Measurements from ENCODE around the gene OR13D1. TPM values are rescaled to one million over a fixed set of nuclear protein-coding genes. Genes with fewer than 3 reads are reported as not detected.
A peak's percentile ranks its signal among the peaks of the same experiment; 100 is the strongest.
"Not testable (repeated sequence)": the region's sequence is repeated elsewhere in the genome, so short reads cannot be mapped to it uniquely, and the experiment has no call there.

The OR13D1 gene
- polyA plus RNA-seq = not detected
- long read RNA-seq, donor 1 = 0 reads
- long read RNA-seq, donor 2 = 0 reads
- long read RNA-seq, donor 3 = 0 reads
- long read RNA-seq, donor 4 = 0 reads
- long read RNA-seq, donor 5 = 0 reads
- long read RNA-seq, donor 6 = 0 reads
- long read RNA-seq, donor 7 = 0 reads
- long read RNA-seq, donor 8 = 0 reads
- long read RNA-seq, donor 9 = 0 reads
- long read RNA-seq, donor 10 = 0 reads

DNA sequence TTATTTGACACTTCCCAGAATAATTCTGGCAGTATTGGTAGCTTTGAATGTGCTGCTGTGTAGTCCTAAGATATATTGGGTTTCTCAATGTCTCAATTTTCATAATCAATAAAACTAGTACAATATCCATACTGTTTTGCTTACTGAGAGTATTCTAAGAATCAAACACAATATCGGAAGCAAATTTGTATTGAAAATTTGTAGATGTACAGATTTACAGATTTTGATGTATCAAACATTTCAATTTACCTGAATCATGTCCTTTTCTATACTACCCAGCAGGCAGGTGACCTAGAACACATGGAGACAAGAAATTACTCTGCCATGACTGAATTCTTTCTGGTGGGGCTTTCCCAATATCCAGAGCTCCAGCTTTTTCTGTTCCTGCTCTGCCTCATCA is at the start of gene OR13D1:
Gene OR13D1 (plus strand): TSS at position 301 of the 400 bp plus-strand sequence. CDS start 0 bp downstream, at position 301.
- Histone ChIP-seq H3K36me3 (ENCODE audit: control insufficient read depth in 3 of 3, insufficient read depth in 2 of 3, low read depth in 1 of 3, low read length in 3 of 3) (no peaks in the 10 kb centered on the region), H3K4me1 (ENCODE audit: control insufficient read depth in 3 of 3, insufficient read depth in 2 of 3, low read depth in 1 of 3, low read length in 2 of 3) (no peaks in the 10 kb centered on the region), H3K4me3 (ENCODE audit: low read depth in 1 of 3, low read length in 3 of 3) (no peak within 1 kb of the TSS), H3K27ac (ENCODE audit: low read depth in 1 of 3, low read length in 2 of 3) (no peak within 1 kb of the TSS), H3K27me3 (ENCODE audit: control insufficient read depth in 3 of 3, insufficient read depth in 3 of 3, low read length in 3 of 3) (no peaks in the 10 kb centered on the region), H3K9me3 (ENCODE audit: control insufficient read depth in 2 of 2, insufficient read depth in 1 of 2, low read depth in 1 of 2, low read length in 1 of 2) (no peaks in the 10 kb centered on the region)
- no peak for DNase-seq
- WGBS, 3 donors = 87 to 100% (median 91%) methylated on average over 1 of the region's 1 CpG
- FAIRE-seq = no peak

- Histone ChIP-seq H3K27me3 (ENCODE audit: control insufficient read depth in 3 of 3, insufficient read depth in 3 of 3, low read length in 3 of 3) (no peaks in the 10 kb centered on the region), H3K4me3 (ENCODE audit: low read depth in 1 of 3, low read length in 3 of 3) (no peak overlapping the region), H3K27ac (ENCODE audit: low read depth in 1 of 3, low read length in 2 of 3) (no peak overlapping the region), H3K36me3 (ENCODE audit: control insufficient read depth in 3 of 3, insufficient read depth in 2 of 3, low read depth in 1 of 3, low read length in 3 of 3) (no peaks in the 10 kb centered on the region), H3K4me1 (ENCODE audit: control insufficient read depth in 3 of 3, insufficient read depth in 2 of 3, low read depth in 1 of 3, low read length in 2 of 3) (no peaks in the 10 kb centered on the region), H3K9me3 (ENCODE audit: control insufficient read depth in 2 of 2, insufficient read depth in 1 of 2, low read depth in 1 of 2, low read length in 1 of 2) (peaks cover 0 to 2% of the 10 kb centered on the region in 2 donors)
- DNase-seq (no peak), FAIRE-seq (no peak)
- 47 to 71% (median 51%) methylated on average over 2 of the region's 2 CpGs for WGBS, 3 donors
Measured at GRCh38 chr9:104658496-104659195, 35.7 kb upstream of the OR13D1 start.

GRCh38 chr9:104675611-104676010 is 18.7 kb upstream of the OR13D1 start:
- 63 to 68% (median 64%) methylated on average over 2 of the region's 2 CpGs for WGBS, 3 donors
- Histone ChIP-seq H3K36me3 (ENCODE audit: control insufficient read depth in 3 of 3, insufficient read depth in 2 of 3, low read depth in 1 of 3, low read length in 3 of 3) (no peaks in the 10 kb centered on the region), H3K27me3 (ENCODE audit: control insufficient read depth in 3 of 3, insufficient read depth in 3 of 3, low read length in 3 of 3) (no peaks in the 10 kb centered on the region), H3K4me1 (ENCODE audit: control insufficient read depth in 3 of 3, insufficient read depth in 2 of 3, low read depth in 1 of 3, low read length in 2 of 3) (no peaks in the 10 kb centered on the region), H3K9me3 (ENCODE audit: control insufficient read depth in 2 of 2, insufficient read depth in 1 of 2, low read depth in 1 of 2, low read length in 1 of 2) (no peaks in the 10 kb centered on the region), H3K27ac (ENCODE audit: low read depth in 1 of 3, low read length in 2 of 3) (no peak overlapping the region), H3K4me3 (ENCODE audit: low read depth in 1 of 3, low read length in 3 of 3) (no peak overlapping the region)
- FAIRE-seq = no peak
- DNase-seq = no peak

- H3K36me3 ChIP-seq (ENCODE audit: control insufficient read depth in 3 of 3, insufficient read depth in 2 of 3, low read depth in 1 of 3, low read length in 3 of 3) = no peaks in the 10 kb centered on the region
- no peaks in the 10 kb centered on the region for H3K9me3 ChIP-seq (ENCODE audit: control insufficient read depth in 2 of 2, insufficient read depth in 1 of 2, low read depth in 1 of 2, low read length in 1 of 2)
- no peak overlapping the region for H3K27ac ChIP-seq (ENCODE audit: low read depth in 1 of 3, low read length in 2 of 3)
- H3K27me3 ChIP-seq (ENCODE audit: control insufficient read depth in 3 of 3, insufficient read depth in 3 of 3, low read length in 3 of 3) = no peaks in the 10 kb centered on the region
- H3K4me1 ChIP-seq (ENCODE audit: control insufficient read depth in 3 of 3, insufficient read depth in 2 of 3, low read depth in 1 of 3, low read length in 2 of 3) = no peaks in the 10 kb centered on the region
- H3K4me3 ChIP-seq (ENCODE audit: low read depth in 1 of 3, low read length in 3 of 3) = no peak overlapping the region
- WGBS, 3 donors = 6 to 13% (median 7%) methylated on average over 3 of the region's 3 CpGs
- DNase-seq = peak; percentile 29 to 35
- no peak for FAIRE-seq
Measured at GRCh38 chr9:104682642-104683041, 11.7 kb upstream of the OR13D1 start.

- Histone ChIP-seq H3K4me1 (ENCODE audit: control insufficient read depth in 3 of 3, insufficient read depth in 2 of 3, low read depth in 1 of 3, low read length in 2 of 3) (no peaks in the 10 kb centered on the region), H3K9me3 (ENCODE audit: control insufficient read depth in 2 of 2, insufficient read depth in 1 of 2, low read depth in 1 of 2, low read length in 1 of 2) (no peaks in the 10 kb centered on the region), H3K4me3 (ENCODE audit: low read depth in 1 of 3, low read length in 3 of 3) (no peak overlapping the region), H3K36me3 (ENCODE audit: control insufficient read depth in 3 of 3, insufficient read depth in 2 of 3, low read depth in 1 of 3, low read length in 3 of 3) (no peaks in the 10 kb centered on the region), H3K27me3 (ENCODE audit: control insufficient read depth in 3 of 3, insufficient read depth in 3 of 3, low read length in 3 of 3) (no peaks in the 10 kb centered on the region), H3K27ac (ENCODE audit: low read depth in 1 of 3, low read length in 2 of 3) (no peak overlapping the region)
- DNase-seq = no peak
- no peak for FAIRE-seq
- 28 to 53% (median 38%) methylated on average over 2 of the region's 2 CpGs for WGBS, 3 donors
Measured at GRCh38 chr9:104686081-104686480, 8.2 kb upstream of the OR13D1 start.

DNA sequence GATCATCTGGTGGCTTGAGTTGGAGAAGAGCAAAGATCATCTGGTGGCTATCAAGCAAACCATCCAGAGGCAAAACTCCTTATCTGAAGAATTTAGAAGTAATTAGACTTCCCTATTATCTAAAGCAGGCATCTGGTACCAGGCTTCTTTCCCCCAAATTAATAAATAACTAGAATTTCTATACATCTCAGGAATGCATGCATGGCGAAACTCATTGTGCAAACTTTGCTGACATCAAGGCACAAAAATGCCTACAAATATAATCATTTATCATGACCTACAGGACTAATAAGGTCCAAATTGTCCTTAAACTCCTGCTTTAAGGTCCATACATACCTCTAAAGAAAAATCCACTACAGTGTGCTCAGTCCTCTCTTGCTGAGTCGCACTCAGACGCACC is 6.0 kb downstream of the OR13D1 start:
- no peak overlapping the region for H3K4me3 ChIP-seq (ENCODE audit: low read depth in 1 of 3, low read length in 3 of 3)
- no peaks in the 10 kb centered on the region for H3K27me3 ChIP-seq (ENCODE audit: control insufficient read depth in 3 of 3, insufficient read depth in 3 of 3, low read length in 3 of 3)
- H3K4me1 ChIP-seq (ENCODE audit: control insufficient read depth in 3 of 3, insufficient read depth in 2 of 3, low read depth in 1 of 3, low read length in 2 of 3) = no peaks in the 10 kb centered on the region
- WGBS, 3 donors = 70 to 83% (median 82%) methylated on average over 3 of the region's 3 CpGs
- DNase-seq (no peak), FAIRE-seq (no peak)
- no peaks in the 10 kb centered on the region for H3K9me3 ChIP-seq (ENCODE audit: control insufficient read depth in 2 of 2, insufficient read depth in 1 of 2, low read depth in 1 of 2, low read length in 1 of 2)
- no peak overlapping the region for H3K27ac ChIP-seq (ENCODE audit: low read depth in 1 of 3, low read length in 2 of 3)
- H3K36me3 ChIP-seq (ENCODE audit: control insufficient read depth in 3 of 3, insufficient read depth in 2 of 3, low read depth in 1 of 3, low read length in 3 of 3) = no peaks in the 10 kb centered on the region

GRCh38 chr9:104708737-104709136 is 14.4 kb downstream of the OR13D1 start:
- not testable (repeated sequence) for DNase-seq; FAIRE-seq; H3K9me3 ChIP-seq (ENCODE audit: control insufficient read depth in 2 of 2, insufficient read depth in 1 of 2, low read depth in 1 of 2, low read length in 1 of 2); H3K36me3 ChIP-seq (ENCODE audit: control insufficient read depth in 3 of 3, insufficient read depth in 2 of 3, low read depth in 1 of 3, low read length in 3 of 3); H3K4me1 ChIP-seq (ENCODE audit: control insufficient read depth in 3 of 3, insufficient read depth in 2 of 3, low read depth in 1 of 3, low read length in 2 of 3); H3K27ac ChIP-seq (ENCODE audit: low read depth in 1 of 3, low read length in 2 of 3); H3K4me3 ChIP-seq (ENCODE audit: low read depth in 1 of 3, low read length in 3 of 3); H3K27me3 ChIP-seq (ENCODE audit: control insufficient read depth in 3 of 3, insufficient read depth in 3 of 3, low read length in 3 of 3)
- 25 to 31% (median 28%) methylated on average over 1 of the region's 1 CpG for WGBS, 3 donors

- WGBS, 3 donors = 71 to 80% (median 76%) methylated on average over 4 of the region's 4 CpGs
- Histone ChIP-seq H3K27ac (ENCODE audit: low read depth in 1 of 3, low read length in 2 of 3) (no peak overlapping the region), H3K4me3 (ENCODE audit: low read depth in 1 of 3, low read length in 3 of 3) (no peak overlapping the region), H3K27me3 (ENCODE audit: control insufficient read depth in 3 of 3, insufficient read depth in 3 of 3, low read length in 3 of 3) (no peaks in the 10 kb centered on the region), H3K36me3 (ENCODE audit: control insufficient read depth in 3 of 3, insufficient read depth in 2 of 3, low read depth in 1 of 3, low read length in 3 of 3) (no peaks in the 10 kb centered on the region), H3K4me1 (ENCODE audit: control insufficient read depth in 3 of 3, insufficient read depth in 2 of 3, low read depth in 1 of 3, low read length in 2 of 3) (no peaks in the 10 kb centered on the region), H3K9me3 (ENCODE audit: control insufficient read depth in 2 of 2, insufficient read depth in 1 of 2, low read depth in 1 of 2, low read length in 1 of 2) (no peaks in the 10 kb centered on the region)
- DNase-seq (no peak), FAIRE-seq (no peak)
Measured at GRCh38 chr9:104711604-104712003, 17.3 kb downstream of the OR13D1 start.

DNA sequence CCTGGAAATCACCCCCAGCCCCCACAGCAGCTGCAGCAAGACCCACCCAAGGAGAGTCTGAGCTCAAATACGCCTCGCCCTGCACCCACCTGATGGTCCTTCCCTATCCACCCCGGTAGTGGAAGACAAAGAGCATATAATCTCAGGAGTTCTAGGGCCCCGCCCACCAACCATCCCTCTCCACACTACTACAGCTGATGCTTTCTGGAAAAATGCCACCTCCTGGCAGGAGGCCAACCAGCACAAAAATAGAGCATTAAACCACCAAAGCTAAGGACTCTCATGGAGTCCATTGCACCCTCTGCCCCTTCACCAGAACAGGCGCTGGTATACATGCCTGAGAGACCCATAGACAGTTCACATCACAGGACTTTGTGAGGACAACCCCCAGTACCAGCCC is 30.7 kb downstream of the OR13D1 start:
- FAIRE-seq (no peak), DNase-seq (no peak)
- Histone ChIP-seq H3K4me3 (ENCODE audit: low read depth in 1 of 3, low read length in 3 of 3) (no peak overlapping the region), H3K9me3 (ENCODE audit: control insufficient read depth in 2 of 2, insufficient read depth in 1 of 2, low read depth in 1 of 2, low read length in 1 of 2) (no peaks in the 10 kb centered on the region), H3K27me3 (ENCODE audit: control insufficient read depth in 3 of 3, insufficient read depth in 3 of 3, low read length in 3 of 3) (no peaks in the 10 kb centered on the region), H3K36me3 (ENCODE audit: control insufficient read depth in 3 of 3, insufficient read depth in 2 of 3, low read depth in 1 of 3, low read length in 3 of 3) (no peaks in the 10 kb centered on the region), H3K4me1 (ENCODE audit: control insufficient read depth in 3 of 3, insufficient read depth in 2 of 3, low read depth in 1 of 3, low read length in 2 of 3) (no peaks in the 10 kb centered on the region), H3K27ac (ENCODE audit: low read depth in 1 of 3, low read length in 2 of 3) (no peak overlapping the region)
- WGBS, 3 donors = 76 to 89% (median 89%) methylated on average over 5 of the region's 5 CpGs

Data from small intestine (tissue), 16 donors.